GM21390 (cell line): ENCODE data around the gene DIP2C.
"Not testable (repeated sequence)": the region's sequence is repeated elsewhere in the genome, so short reads cannot be mapped to it uniquely, and the experiment has no call there.

Experiments
- ATAC-seq: cut with Tn5 transposase; IDR thresholded peaks from one replicate; pipeline ENCODE4 v1.9.1; 2021; ENCODE audit not compliant: unreplicated experiment

The DIP2C gene

GRCh38 chr10:584497-585290, 104.8 kb downstream of the DIP2C start:
- not testable (repeated sequence) for ATAC-seq

GRCh38 chr10:583433-583832, 106.0 kb downstream of the DIP2C start:
- no peak for ATAC-seq

- ATAC-seq = no peak
Measured at GRCh38 chr10:581776-582330, 107.6 kb downstream of the DIP2C start.

- ATAC-seq = no peak
Measured at GRCh38 chr10:580778-581177, 108.7 kb downstream of the DIP2C start.

- ATAC-seq = no peak
Measured at GRCh38 chr10:576130-576465, 113.4 kb downstream of the DIP2C start.

GRCh38 chr10:575402-576129, 113.9 kb downstream of the DIP2C start:
- ATAC-seq = no peak

- no peak for ATAC-seq
Measured at GRCh38 chr10:572696-573095, 116.8 kb downstream of the DIP2C start.

- no peak for ATAC-seq
Measured at GRCh38 chr10:571688-572451, 117.6 kb downstream of the DIP2C start.

- no peak for ATAC-seq
Measured at GRCh38 chr10:571166-571565, 118.3 kb downstream of the DIP2C start.

- no peak for ATAC-seq
Measured at GRCh38 chr10:570628-571163, 118.8 kb downstream of the DIP2C start.

- ATAC-seq = no peak
Measured at GRCh38 chr10:569961-570627, 119.4 kb downstream of the DIP2C start.

- no peak for ATAC-seq
Measured at GRCh38 chr10:568848-569247, 120.6 kb downstream of the DIP2C start.

GRCh38 chr10:567869-568268, 121.6 kb downstream of the DIP2C start:
- no peak for ATAC-seq

- no peak for ATAC-seq
Measured at GRCh38 chr10:566241-566885, 123.1 kb downstream of the DIP2C start.

GRCh38 chr10:565676-566075, 123.8 kb downstream of the DIP2C start:
- no peak for ATAC-seq

GRCh38 chr10:565146-565545, 124.3 kb downstream of the DIP2C start:
- no peak for ATAC-seq

GRCh38 chr10:563827-564226, 125.6 kb downstream of the DIP2C start:
- ATAC-seq = no peak

GRCh38 chr10:562142-562541, 127.3 kb downstream of the DIP2C start:
- no peak for ATAC-seq

GRCh38 chr10:561721-562120, 127.7 kb downstream of the DIP2C start:
- no peak for ATAC-seq

GRCh38 chr10:560314-560992, 129.0 kb downstream of the DIP2C start:
- ATAC-seq = no peak
